EH (cell line): Measurements from ENCODE around the gene EMC1.
"Not testable (repeated sequence)": the region's sequence is repeated elsewhere in the genome, so short reads cannot be mapped to it uniquely, and the experiment has no call there.

Experiments
- DNase-seq: peaks from one replicate; pipeline ENCODE4 v3.0.0-alpha.2; 2015; ENCODE audit warnings: low read depth

EMC1 gene

DNA sequence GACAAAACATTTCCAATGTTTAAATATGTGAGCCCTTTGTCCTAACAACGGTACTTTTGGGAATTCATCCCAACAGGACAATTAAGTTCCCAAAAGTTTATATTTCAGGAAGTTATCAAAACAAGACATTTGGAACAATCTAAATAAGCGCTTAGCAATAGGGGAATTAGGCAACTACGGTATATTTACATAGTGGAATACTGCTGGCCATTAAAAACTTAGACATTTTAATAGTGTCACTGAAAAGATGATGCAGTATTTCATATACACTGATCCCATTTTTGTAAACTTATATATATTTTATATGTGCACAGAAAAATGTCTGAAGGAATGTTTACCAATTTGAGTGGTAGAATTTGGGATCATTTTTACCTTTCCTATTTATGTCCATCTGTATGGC is 62.1 kb downstream of the EMC1 start:
- no peak for DNase-seq

DNA sequence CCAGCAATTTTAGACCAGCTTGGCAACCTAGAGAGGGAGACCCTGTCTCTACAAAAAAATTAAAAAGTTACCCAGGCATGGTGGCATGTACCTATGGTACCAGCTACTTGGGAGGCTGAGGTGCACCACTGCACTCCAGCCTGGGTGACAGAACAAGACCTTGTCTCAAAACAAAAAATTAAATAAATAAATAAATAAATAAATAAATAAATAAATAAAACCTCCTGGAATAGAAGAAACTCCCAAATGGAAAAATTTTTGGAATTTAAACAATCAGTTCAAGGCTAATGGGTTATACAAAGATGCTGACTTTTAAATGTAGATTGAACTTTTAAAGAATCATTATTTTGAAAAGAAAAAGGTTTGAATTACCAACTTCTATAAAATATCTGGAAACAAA is 63.5 kb downstream of the EMC1 start:
- no peak for DNase-seq

DNA sequence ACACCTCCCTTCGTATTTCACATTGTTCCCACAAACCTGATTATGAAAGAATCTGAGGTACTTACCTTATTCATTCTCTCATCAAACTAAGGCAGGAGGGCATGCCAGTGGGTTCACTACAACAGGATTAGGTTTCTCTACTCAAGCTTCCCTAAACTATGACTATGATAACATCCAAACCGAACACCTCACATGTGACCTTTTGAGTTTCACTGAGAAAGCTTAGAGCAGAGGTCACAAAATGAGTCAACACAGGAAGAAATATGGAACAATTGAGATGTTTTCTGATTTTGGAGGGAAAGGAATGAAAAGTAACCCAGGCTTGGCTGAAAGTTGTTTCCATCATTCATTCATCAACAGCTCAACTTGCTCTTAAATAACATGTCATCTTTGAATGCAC is 65.3 kb downstream of the EMC1 start:
- DNase-seq, result no peak

DNA sequence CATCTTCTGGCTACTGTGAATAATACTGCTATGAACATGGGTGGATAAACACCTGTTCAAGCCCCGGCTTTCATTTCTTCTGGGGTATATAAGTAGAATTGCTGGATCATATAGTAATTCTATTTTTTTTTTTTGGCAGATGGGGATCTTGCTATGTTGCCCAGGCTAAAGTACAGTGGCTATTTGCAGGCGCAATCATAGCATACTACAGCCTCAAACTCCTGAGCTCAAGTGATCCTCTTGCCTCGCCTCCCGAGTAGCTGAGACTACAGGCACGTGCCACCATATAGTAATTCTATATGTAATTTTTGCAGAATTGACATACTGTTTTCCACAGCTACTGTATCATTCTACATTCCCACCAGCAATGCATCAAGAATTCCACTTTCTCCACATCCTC is 69.1 kb downstream of the EMC1 start:
- DNase-seq, result no peak

DNA sequence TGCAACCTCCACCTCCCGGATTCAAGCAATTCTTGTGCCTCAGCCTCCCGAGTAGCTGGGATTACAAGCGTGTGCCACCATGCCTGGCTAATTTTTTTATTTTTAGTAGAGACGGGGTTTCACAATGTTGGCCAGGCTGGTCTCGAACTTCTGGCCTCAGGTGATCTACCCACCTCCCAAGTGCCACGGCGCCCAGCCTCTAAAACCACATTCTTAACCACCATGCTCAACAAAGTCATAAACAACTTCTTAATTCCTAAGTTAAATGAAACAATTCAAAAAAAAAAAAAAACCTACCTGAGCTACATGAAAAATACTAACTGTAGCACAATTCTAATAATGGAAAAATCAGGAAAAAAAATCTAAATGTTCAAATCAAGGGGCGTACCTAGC is 71.1 kb downstream of the EMC1 start:
- not testable (repeated sequence) for DNase-seq

DNA sequence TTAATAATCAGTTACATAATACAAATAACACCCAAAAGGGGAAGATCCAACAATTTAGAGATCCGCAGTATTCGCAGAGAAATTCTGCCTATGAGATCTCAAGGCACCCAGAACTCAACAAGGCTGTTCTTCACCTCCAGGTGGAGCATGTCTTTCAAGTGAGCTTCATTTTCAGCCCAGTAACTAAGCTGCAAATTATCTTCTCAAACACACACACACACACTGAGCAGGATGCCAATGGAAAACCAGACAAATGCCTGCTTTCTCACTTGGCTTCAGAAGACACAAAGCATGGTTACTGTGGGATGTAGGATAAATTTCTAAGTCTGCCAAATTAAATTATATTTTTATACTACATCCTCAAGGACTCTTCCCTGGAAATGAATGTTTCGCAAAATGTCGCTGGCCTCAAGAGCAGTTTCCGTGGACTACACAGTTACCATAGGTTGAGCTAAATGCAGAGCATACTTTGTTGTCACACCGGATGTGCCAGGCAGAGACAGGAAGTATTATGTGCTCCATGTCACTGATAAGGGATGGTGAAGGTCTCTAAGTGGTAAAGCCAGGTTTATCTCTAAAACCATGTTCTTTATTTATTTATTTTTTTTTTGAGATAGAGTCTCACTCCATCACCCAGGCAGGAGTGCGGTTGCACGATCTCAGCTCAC is 71.6 kb downstream of the EMC1 start:
- peak; percentile 24 for DNase-seq

DNA sequence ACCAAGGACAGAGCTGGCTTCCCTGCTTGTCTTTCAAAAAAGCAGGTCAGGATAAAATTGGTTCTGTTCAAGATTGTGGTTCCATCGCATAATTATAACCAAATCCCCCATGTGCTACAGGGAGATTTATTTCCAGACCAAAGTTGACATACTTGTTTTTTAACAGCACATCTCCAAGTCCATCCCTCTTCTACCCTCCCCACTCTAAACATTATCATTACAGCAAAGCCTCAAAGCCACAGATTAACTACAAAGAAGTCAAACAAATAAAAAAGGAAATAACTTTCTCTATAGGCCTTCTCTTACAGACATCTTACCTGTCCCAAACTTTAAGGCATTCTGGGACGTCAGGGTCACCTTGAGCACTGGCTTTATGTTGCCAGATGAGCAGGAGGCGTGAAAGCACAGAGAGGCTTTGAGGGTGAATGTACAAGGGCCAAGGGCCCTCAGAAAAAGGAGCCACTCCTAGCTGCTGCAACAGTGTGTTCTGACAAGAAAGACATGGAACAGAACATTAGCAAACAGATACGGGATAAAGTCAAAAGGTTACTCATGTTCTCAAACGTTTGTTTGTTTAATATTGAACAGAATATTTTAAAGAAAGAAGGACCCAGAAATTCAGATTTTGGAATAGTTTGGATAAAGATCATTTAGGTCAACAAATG is 72.5 kb downstream of the EMC1 start:
- no peak for DNase-seq

DNA sequence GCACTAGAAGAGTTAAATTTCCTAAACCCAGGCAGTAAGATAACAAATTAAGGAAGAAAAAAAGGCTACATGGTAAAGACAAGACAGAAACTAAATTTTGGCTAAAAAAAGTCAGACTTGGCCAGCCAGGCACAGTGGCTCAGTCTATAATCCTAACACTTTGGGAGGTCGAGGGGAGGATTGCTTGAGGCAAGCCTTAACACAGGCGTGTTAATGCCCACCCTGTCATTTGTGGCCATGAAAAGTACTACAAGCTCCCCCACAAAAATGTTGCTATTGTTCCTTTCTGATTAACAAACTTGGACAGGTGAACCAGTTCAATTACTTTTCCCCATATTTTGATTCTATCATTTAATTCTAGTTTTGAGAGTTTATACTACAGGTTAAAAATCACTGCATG is 73.5 kb downstream of the EMC1 start:
- DNase-seq, result no peak

DNA sequence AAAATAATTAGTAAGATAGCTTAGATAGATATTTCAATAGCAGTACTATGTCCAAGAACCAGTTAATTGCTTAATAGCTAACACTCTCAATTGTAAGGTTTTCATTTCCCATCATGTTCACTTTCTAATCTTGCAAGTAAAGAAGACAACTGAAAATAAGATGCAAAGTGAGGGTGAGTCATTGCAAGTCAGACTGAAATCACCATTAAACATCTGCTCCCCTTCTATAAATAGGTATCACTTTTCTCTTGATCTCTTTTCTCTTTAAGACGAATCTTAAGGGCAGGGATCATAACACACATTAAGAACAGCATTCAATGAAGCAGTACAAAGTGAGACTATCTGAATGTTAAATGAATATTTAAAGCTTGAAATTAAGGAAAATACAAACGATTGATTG is 81.7 kb downstream of the EMC1 start:
- DNase-seq, result peak; percentile 55

DNA sequence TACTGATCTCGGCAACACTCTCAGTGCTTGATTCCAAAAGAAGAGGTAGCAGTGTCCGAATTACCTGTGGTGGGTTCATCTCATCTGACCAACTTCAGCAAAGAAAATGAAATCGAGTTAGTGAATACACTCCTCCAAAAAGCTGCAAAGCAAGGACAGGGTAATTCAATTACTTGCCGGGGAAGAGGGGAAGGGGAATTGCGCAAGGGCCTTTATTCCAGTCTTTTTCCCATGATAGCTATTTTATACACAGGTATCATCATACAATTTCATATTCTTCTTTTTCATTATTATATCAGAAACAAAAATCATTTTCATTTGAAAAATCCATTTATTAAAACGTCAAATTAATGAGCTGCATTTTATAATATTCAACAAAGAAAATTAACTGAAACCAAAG is 84.2 kb downstream of the EMC1 start:
- no peak for DNase-seq

DNA sequence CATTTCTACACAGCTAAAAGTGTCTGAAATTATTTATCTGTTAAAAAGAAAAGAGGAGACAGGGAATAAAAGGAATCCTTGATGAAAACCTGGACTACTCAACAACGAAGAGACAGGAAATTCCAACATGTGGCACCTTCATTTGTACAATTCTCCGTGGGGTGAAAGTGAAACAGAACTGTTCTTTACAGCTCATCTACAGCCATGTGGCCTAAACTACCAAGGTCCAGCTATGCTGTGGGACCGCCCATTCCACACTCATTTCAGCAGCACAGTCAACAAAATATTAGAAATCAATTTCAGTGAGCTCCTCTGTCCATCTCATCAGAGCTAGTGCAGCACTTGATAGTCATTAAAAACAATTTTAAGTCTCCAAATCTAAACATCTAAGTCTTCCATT is 85.3 kb downstream of the EMC1 start:
- peak; percentile 13 for DNase-seq
